NT2/D1 (cell line): ENCODE results near the gene TXNRD1.

Source experiments
- YY1 ChIP-seq: IDR thresholded peaks from 2 replicates; pipeline ENCODE4 v1.6.1; 2011; ENCODE audit not compliant: insufficient read length, insufficient read depth
- ZNF274 ChIP-seq: IDR thresholded peaks from 2 replicates; pipeline ENCODE4 v1.6.1; 2011; ENCODE audit warnings: mild to moderate bottlenecking, low read depth, low read length

- TF ChIP-seq YY1: no peak
- TF ChIP-seq ZNF274: no peak
Measured at GRCh38 chr12:104339663-104340062, 124.1 kb downstream of the TXNRD1 start.
